K562 (cell line): ENCODE measurements around the gene SAMD13. TPM values are rescaled to one million over a fixed set of nuclear protein-coding genes. Genes with fewer than 3 reads are reported as not detected.

ENCODE experiments used
- ARNT ChIP-seq, 2 experiments: fragments of 450-650 bp; IDR thresholded peaks; 2 replicates each; pipeline ENCODE4 v1.6.1; 2016; ENCODE audit warnings: mild to moderate bottlenecking in 1 of 2
- CBX1 ChIP-seq: sonication (generic); IDR thresholded peaks from 2 replicates; pipeline ENCODE4 v1.6.1; 2016; ENCODE audit warnings: antibody characterized with exemption, low read depth, mild to moderate bottlenecking
- CHD2 ChIP-seq: IDR thresholded peaks from 2 replicates; pipeline ENCODE4 v1.6.1; 2011; ENCODE audit warnings: low read depth, low read length
- MTF1 ChIP-seq: fragments of 250-450 bp; sonication (Bioruptor Pico); IDR thresholded peaks from 2 replicates; pipeline ENCODE4 v1.9.0; 2021; ENCODE audit warnings: moderate library complexity, mild to moderate bottlenecking, inconsistent platforms, borderline replicate concordance
- NCOR1 ChIP-seq: fragments of 450-650 bp; IDR thresholded peaks from 2 replicates; pipeline ENCODE4 v1.6.1; 2016; ENCODE audit warnings: mild to moderate bottlenecking, moderate library complexity
- REST ChIP-seq, 2 experiments: fragments of 450-650 bp; formaldehyde crosslinking in 1 of 2; IDR thresholded peaks; 2 replicates each; pipeline versions ENCODE4 v1.4.0 to v1.6.1; 2014 to 2020; ENCODE audit warnings: mild to moderate bottlenecking in 2 of 2, borderline replicate concordance in 1 of 2, low read depth in 1 of 2
- STAG1 ChIP-seq: sonication (generic); formaldehyde crosslinking; IDR thresholded peaks from 2 replicates; pipeline ENCODE4 v1.5.0; 2020; ENCODE audit warnings: missing genetic modification reagents, borderline replicate concordance
- THRB ChIP-seq: fragments of 450-650 bp; formaldehyde crosslinking; conservative IDR thresholded peaks from 2 replicates; pipeline ENCODE4 v1.4.0; 2022; ENCODE audit warnings: mild to moderate bottlenecking, missing genetic modification characterization
- ZBTB2 ChIP-seq: fragments of 450-650 bp; IDR thresholded peaks from 2 replicates; pipeline ENCODE4 v1.6.1; 2016; ENCODE audit warnings: antibody characterized with exemption
- ZBTB26 ChIP-seq: fragments of 450-650 bp; formaldehyde crosslinking; IDR thresholded peaks from 2 replicates; pipeline ENCODE4 v1.4.0; 2022; ENCODE audit warnings: missing genetic modification characterization
- ZNF644 ChIP-seq: fragments of 200-800 bp; sonication (Bioruptor generic); IDR thresholded peaks from 2 replicates; pipeline ENCODE4 v1.6.1; 2016; ENCODE audit warnings: low read depth, missing genetic modification characterization, missing compliant biosample characterization
- polyA plus RNA-seq, 8 experiments: library from polyadenylated mRNA; depleted of rRNA in 4 of 8; stranded (reverse) in 5 of 8; unstranded in 3 of 8; fragments of >200 nt; fragmentation: Nextera tagmentation in 2 of 8; fragmentation: Illumina TruSeq in 1 of 8; extraction: Ambion mirVana in 2 of 8; extraction: Trizol in 1 of 8; gene quantifications; 2 replicates each; pipeline versions ENCODE4 v1.2.1 to v1.2.3, GENCODE V29; 2011 to 2014; ENCODE audit warnings: inconsistent platforms in 1 of 8, missing spikeins in 1 of 8
- total RNA-seq, 7 experiments: library from RNA; depleted of rRNA in 6 of 7; stranded (reverse); fragments of >200 nt in 6 of 7; fragmentation: Illumina TruSeq in 2 of 7; extraction: Trizol in 2 of 7; gene quantifications; 2 replicates each; pipeline versions ENCODE4 v1.2.1 to v1.2.3, GENCODE V29; 2011 to 2021; ENCODE audit warnings: low replicate concordance in 1 of 7

Gene SAMD13
- total and polyA plus RNA-seq, 9 of the 15 experiments (the other 6 are each of a cell fraction or from before 2014, with no cell fraction given): 0.78 to 2.7 (median 1.00) TPM

GRCh38 chr1:84298684-84299535 is 2.6 kb upstream of the SAMD13 start (continued):
- 0 out of 2 replicates have a peak, but pooled peaks have one; percentile 72 for TF ChIP-seq THRB
- no peak for TF ChIP-seq ZNF644 (tag)
- peak; percentile 67; the same call in 1 of the 2 replicates for TF ChIP-seq ZBTB26 (CRISPR knock-in tag)
- no peak for TF ChIP-seq REST (IDR thresholded peaks at IDR 0.05; ENCODE audit: borderline replicate concordance)
- TF ChIP-seq REST (CRISPR knock-in tag; IDR thresholded peaks at IDR 0.05; ENCODE audit: low read depth): peak; percentile 70; the same call in 1 of the 2 replicates
- TF ChIP-seq CHD2: no peak
- TF ChIP-seq CBX1: peak; percentile 86; the same call in 1 of the 2 replicates
- TF ChIP-seq ARNT (IDR thresholded peaks at IDR 0.05): peak in 1 of 2 experiments; percentile 65; a peak in 1 of 4 replicates
- TF ChIP-seq NCOR1: peak; percentile 42
- no peak for TF ChIP-seq STAG1 (CRISPR knock-in tag)
- peak; percentile 77; the same call in 1 of the 2 replicates for TF ChIP-seq ZBTB2
- no peak for TF ChIP-seq MTF1 (CRISPR knock-in tag)
